Right lobe of liver (tissue), 6 donors: ENCODE measurements around the gene CIB2. TPM values are rescaled to one million over a fixed set of nuclear protein-coding genes. Genes with fewer than 3 reads are reported as not detected.
A peak's percentile ranks its signal among the peaks of the same experiment; 100 is the strongest.

Experiments
- ATAC-seq, 4 donors: fragments of 200-7000 bp; cut with Tn5 transposase; one replicate each; pipeline ENCODE4 v1.9.1; 2020; ENCODE audit warnings: mild to moderate bottlenecking in 4 of 4, moderate library complexity in 4 of 4
- DNase-seq, 3 donors: peaks; one replicate each; pipeline ENCODE4 v3.0.0-alpha.2; 2020
- H3K27ac ChIP-seq, 3 donors: fragments of 200-600 bp; one replicate each; pipeline ENCODE4 v1.8.0; 2022
- H3K27me3 ChIP-seq, 2 donors: fragments of 200-600 bp; one replicate each; pipeline ENCODE4 v1.8.0; 2022
- H3K36me3 ChIP-seq, 4 donors: fragments of 200-600 bp; sonication (generic) in 1 of 4; one replicate each; pipeline versions ENCODE4 v1.5.1 to v1.8.0; 2017 to 2022; ENCODE audit warnings: control low read depth in 1 of 4
- H3K4me1 ChIP-seq, 4 donors: fragments of 200-600 bp; sonication (generic) in 1 of 4; one replicate each; pipeline versions ENCODE4 v1.5.1 to v1.8.0; 2017 to 2022; ENCODE audit warnings: control low read depth in 1 of 4
- H3K4me3 ChIP-seq, 3 donors: fragments of 200-600 bp; one replicate each; pipeline ENCODE4 v1.8.0; 2022
- H3K9me3 ChIP-seq, 4 donors: fragments of 200-600 bp; sonication (generic) in 1 of 4; one replicate each; pipeline versions ENCODE4 v1.5.1 to v1.8.0; 2017 to 2022; ENCODE audit warnings: control low read depth in 1 of 4
- CTCF ChIP-seq, 4 donors: fragments of 200-600 bp in 3 of 4; fragments of 450-650 bp in 1 of 4; IDR thresholded peaks; one replicate each; pipeline versions ENCODE4 v1.5.1 to v1.8.0; 2016 to 2022; ENCODE audit warnings: antibody characterized with exemption in 4 of 4, mild to moderate bottlenecking in 2 of 4
- POLR2A ChIP-seq: fragments of 450-650 bp; IDR thresholded peaks from one replicate; pipeline ENCODE4 v1.6.1; 2017; ENCODE audit warnings: antibody characterized with exemption, mild to moderate bottlenecking
- WGBS: methylation state at CpG from one replicate; pipeline ENCODE4 v1.1.6; 2018; ENCODE audit warnings: low coverage, low lambda C conversion rate; ENCODE audit not compliant: insufficient coverage; ENCODE audit errors: missing lambda C conversion rate; 5-methylcytosine and 5-hydroxymethylcytosine counted together
- intact Hi-C, 2 donors: fragments of 100-400 bp; cut with DNase I; formaldehyde crosslinking; loops; one replicate each; pipeline versions ENCODE4 v1.11.2 to v1.14.1; 2022
- total RNA-seq, 6 experiments: library from RNA; depleted of rRNA in 2 of 6; stranded (reverse); fragments of >200 nt in 2 of 6; fragmentation: NEBNext Ultra II Directional in 3 of 6; extraction: Animal tissue kit (Norgen Biotek cat#: 25700) in 3 of 6; gene quantifications; one replicate each; pipeline versions ENCODE4 v1.1.0 to v1.2.4, GENCODE V29; 2016 to 2023
- donor health status: DM: no; HTN: yes; CAD: no.
- donor health status: DM: no; HTN: no; CAD: no.
- donor health status: DM: no; HTN: no; CAD: no.
- donor health status: DM: no; HTN: yes; CAD: no.
- donor health status: DM: no; HTN: yes; CAD: no.

Gene CIB2
- total RNA-seq, 6 experiments from 2014 or later, result 0.22 to 1.3 (median 0.74) TPM; not detected in 1

DNA sequence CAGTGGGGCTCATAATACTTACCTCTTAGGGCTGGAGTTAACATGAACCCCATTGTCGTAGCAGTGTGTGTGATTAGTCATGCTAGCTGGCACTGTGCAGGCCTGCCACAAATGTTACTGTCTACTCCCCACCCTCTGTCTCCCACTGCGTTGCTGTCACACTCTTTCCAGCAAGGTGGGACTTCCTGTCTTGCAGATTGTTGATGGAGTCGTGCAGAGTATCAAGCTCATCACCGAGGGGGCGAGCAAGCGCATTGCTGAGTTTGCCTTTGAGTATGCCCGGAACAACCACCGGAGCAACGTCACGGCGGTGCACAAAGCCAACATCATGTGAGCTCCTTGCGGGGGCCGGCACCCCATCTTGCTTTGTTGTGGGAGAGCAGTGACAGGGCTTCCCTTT lies 30.8 kb upstream of the CIB2 start:
- no peaks in the 10 kb centered on the region for H3K27me3 ChIP-seq
- peaks cover 0 to 85% (median 23%) of the 10 kb centered on the region in 4 donors for H3K36me3 ChIP-seq
- no peak for TF ChIP-seq CTCF (IDR thresholded peaks at IDR 0.05)
- TF ChIP-seq POLR2A, result no peak
- DNase-seq (peak in 1 of 3 donors; percentile 37), ATAC-seq (no peak)
- intact Hi-C loops, result no loop called here
- 89% methylated on average over 13 of the region's 13 CpGs for WGBS
- H3K4me3 ChIP-seq, result no peak overlapping the region
- no peaks in the 10 kb centered on the region for H3K9me3 ChIP-seq
- no peaks in the 10 kb centered on the region for H3K4me1 ChIP-seq
- H3K27ac ChIP-seq, result no peak overlapping the region

DNA sequence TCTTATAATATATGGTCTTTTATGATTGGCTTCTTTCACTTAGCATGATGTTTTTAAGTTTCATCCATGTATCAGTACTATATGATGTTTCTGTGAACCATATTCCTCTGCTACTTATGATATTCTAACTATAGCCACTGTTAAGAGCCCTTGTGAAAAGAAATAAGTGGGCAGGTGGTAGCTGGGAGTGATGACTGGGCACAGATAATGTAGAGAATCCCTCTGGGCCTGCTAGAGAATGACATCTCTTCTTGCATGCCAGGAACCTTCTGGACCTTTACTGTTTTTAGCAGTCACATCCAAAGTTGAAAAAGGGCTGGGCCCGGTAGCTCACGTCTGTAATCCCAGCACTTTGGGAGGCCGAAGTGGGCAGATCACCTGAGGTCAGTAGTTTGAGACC lies 28.1 kb upstream of the CIB2 start:
- Histone ChIP-seq H3K27ac (no peak overlapping the region), H3K36me3 (peaks cover 0 to 64% (median 10%) of the 10 kb centered on the region in 4 donors), H3K4me1 (no peaks in the 10 kb centered on the region), H3K27me3 (no peaks in the 10 kb centered on the region), H3K4me3 (no peak overlapping the region), H3K9me3 (no peaks in the 10 kb centered on the region)
- TF ChIP-seq POLR2A (no peak), CTCF (IDR thresholded peaks at IDR 0.05) (no peak)
- intact Hi-C loops, result no loop called here
- no peak for DNase-seq
- no peak for ATAC-seq
- 100% methylated on average over 2 of the region's 3 CpGs for WGBS

DNA sequence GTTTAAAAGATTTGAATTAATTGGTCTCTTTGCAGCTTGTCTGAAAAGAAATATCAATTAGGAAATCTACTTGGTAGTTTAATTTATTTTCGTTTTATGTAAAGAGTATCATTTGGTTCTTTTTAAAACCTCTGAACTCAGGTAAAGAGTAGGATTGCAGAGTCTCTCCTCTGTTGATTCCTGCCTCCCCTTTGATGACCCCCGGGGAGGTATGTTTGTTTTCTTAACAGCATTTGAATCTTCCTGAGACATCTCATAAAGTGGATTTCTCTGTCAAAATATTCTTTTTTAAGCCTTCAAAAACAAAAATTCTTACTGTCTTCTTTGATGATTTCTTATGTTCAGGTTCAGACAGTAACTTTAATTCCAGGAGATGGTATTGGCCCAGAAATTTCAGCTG lies 26.0 kb upstream of the CIB2 start:
- Histone ChIP-seq H3K27ac (no peak overlapping the region), H3K9me3 (no peaks in the 10 kb centered on the region), H3K27me3 (no peaks in the 10 kb centered on the region), H3K36me3 (peaks cover 0 to 46% (median 5%) of the 10 kb centered on the region in 4 donors), H3K4me3 (no peak overlapping the region), H3K4me1 (no peaks in the 10 kb centered on the region)
- intact Hi-C loops, result no loop called here
- TF ChIP-seq CTCF (IDR thresholded peaks at IDR 0.05) (no peak), POLR2A (no peak)
- WGBS, result 35% methylated on average over 2 of the region's 2 CpGs
- no peak for DNase-seq
- ATAC-seq, result no peak

- H3K4me1 ChIP-seq, result no peaks in the 10 kb centered on the region
- H3K36me3 ChIP-seq, result peaks cover 0 to 41% (median 5%) of the 10 kb centered on the region in 4 donors
- no peaks in the 10 kb centered on the region for H3K27me3 ChIP-seq
- intact Hi-C loops, result no loop called here
- no peak for ATAC-seq
- no peaks in the 10 kb centered on the region for H3K9me3 ChIP-seq
- WGBS, result 67% methylated on average over 1 of the region's 1 CpG
- no peak for DNase-seq
- no peak overlapping the region for H3K4me3 ChIP-seq
- H3K27ac ChIP-seq, result no peak overlapping the region
- TF ChIP-seq CTCF (IDR thresholded peaks at IDR 0.05) (no peak), POLR2A (no peak)
Measured at GRCh38 chr15:78156653-78157052, 25.4 kb upstream of the CIB2 start.

- Histone ChIP-seq H3K27me3 (no peaks in the 10 kb centered on the region), H3K36me3 (peaks cover 0 to 29% (median 5%) of the 10 kb centered on the region in 4 donors), H3K27ac (no peak overlapping the region), H3K4me1 (peaks cover 0 to 2% (median 0%) of the 10 kb centered on the region in 4 donors), H3K4me3 (no peak overlapping the region), H3K9me3 (no peaks in the 10 kb centered on the region)
- ATAC-seq (no peak), DNase-seq (no peak)
- TF ChIP-seq CTCF (IDR thresholded peaks at IDR 0.05) (no peak), POLR2A (no peak)
- WGBS, result 81% methylated on average over 4 of the region's 4 CpGs
- intact Hi-C loops, result no loop called here
Measured at GRCh38 chr15:78155355-78155939, 24.2 kb upstream of the CIB2 start.
